Muscle layer of colon (tissue), 2 donors: ENCODE results near the gene C3.

Source experiments
- H3K27ac ChIP-seq: one replicate; pipeline ENCODE4 v1.7.0; 2013; ENCODE audit warnings: low read depth, mild to moderate bottlenecking, low read length, moderate library complexity
- H3K27me3 ChIP-seq, 2 donors: one replicate each; pipeline ENCODE4 v1.7.0; 2013; ENCODE audit warnings: low read length in 2 of 2, mild to moderate bottlenecking in 2 of 2; ENCODE audit not compliant: insufficient read depth in 2 of 2, control insufficient read depth in 1 of 2
- H3K36me3 ChIP-seq: one replicate; pipeline ENCODE4 v1.7.0; 2013; ENCODE audit warnings: mild to moderate bottlenecking, low read length; ENCODE audit not compliant: insufficient read depth
- H3K4me1 ChIP-seq: one replicate; pipeline ENCODE4 v1.7.0; 2013; ENCODE audit warnings: mild to moderate bottlenecking, low read length; ENCODE audit not compliant: insufficient read depth
- H3K4me3 ChIP-seq, 2 donors: one replicate each; pipeline ENCODE4 v1.7.0; 2013; ENCODE audit warnings: low read length in 2 of 2, low read depth in 1 of 2, mild to moderate bottlenecking in 1 of 2, moderate library complexity in 1 of 2
- H3K9ac ChIP-seq: one replicate; pipeline ENCODE4 v1.7.0; 2013; ENCODE audit warnings: low read length
- H3K9me3 ChIP-seq: one replicate; pipeline ENCODE4 v1.7.0; 2013; ENCODE audit warnings: mild to moderate bottlenecking, low read length
- donor health status: abdominal sarcoma.
- donor health status: Adenocarcinoma of cecum.

C3 gene

GRCh38 chr19:6708346-6708745 lies 12.1 kb downstream of the C3 start:
- H3K27me3 ChIP-seq, result peaks cover 0 to 24% of the 10 kb centered on the region in 2 donors
- no peaks in the 10 kb centered on the region for H3K36me3 ChIP-seq
- H3K9me3 ChIP-seq, result no peaks in the 10 kb centered on the region
- no peak overlapping the region for H3K4me3 ChIP-seq
- H3K4me1 ChIP-seq, result no peaks in the 10 kb centered on the region
- H3K27ac ChIP-seq, result no peak overlapping the region
- H3K9ac ChIP-seq, result no peak overlapping the region

GRCh38 chr19:6707658-6708018 lies 12.8 kb downstream of the C3 start:
- Histone ChIP-seq H3K9me3 (no peaks in the 10 kb centered on the region), H3K4me3 (no peak overlapping the region), H3K4me1 (no peaks in the 10 kb centered on the region), H3K9ac (no peak overlapping the region), H3K27me3 (peaks cover 0 to 24% of the 10 kb centered on the region in 2 donors), H3K27ac (no peak overlapping the region), H3K36me3 (no peaks in the 10 kb centered on the region)

GRCh38 chr19:6707011-6707657 lies 13.3 kb downstream of the C3 start:
- peaks cover 0 to 24% of the 10 kb centered on the region in 2 donors for H3K27me3 ChIP-seq
- no peaks in the 10 kb centered on the region for H3K9me3 ChIP-seq
- no peaks in the 10 kb centered on the region for H3K36me3 ChIP-seq
- no peak overlapping the region for H3K4me3 ChIP-seq
- H3K27ac ChIP-seq, result no peak overlapping the region
- H3K9ac ChIP-seq, result no peak overlapping the region
- H3K4me1 ChIP-seq, result no peaks in the 10 kb centered on the region

GRCh38 chr19:6706633-6706958 lies 13.9 kb downstream of the C3 start:
- H3K4me3 ChIP-seq, result no peak overlapping the region
- H3K9me3 ChIP-seq, result no peaks in the 10 kb centered on the region
- peaks cover 0 to 23% of the 10 kb centered on the region in 2 donors for H3K27me3 ChIP-seq
- no peaks in the 10 kb centered on the region for H3K36me3 ChIP-seq
- no peak overlapping the region for H3K9ac ChIP-seq
- no peak overlapping the region for H3K27ac ChIP-seq
- H3K4me1 ChIP-seq, result no peaks in the 10 kb centered on the region

GRCh38 chr19:6705931-6706632 lies 14.4 kb downstream of the C3 start:
- no peaks in the 10 kb centered on the region for H3K9me3 ChIP-seq
- H3K4me3 ChIP-seq, result no peak overlapping the region
- peaks cover 0 to 18% of the 10 kb centered on the region in 2 donors for H3K27me3 ChIP-seq
- no peak overlapping the region for H3K27ac ChIP-seq
- H3K9ac ChIP-seq, result no peak overlapping the region
- no peaks in the 10 kb centered on the region for H3K4me1 ChIP-seq
- H3K36me3 ChIP-seq, result no peaks in the 10 kb centered on the region

GRCh38 chr19:6700586-6701316 lies 19.7 kb downstream of the C3 start:
- H3K4me1 ChIP-seq, result no peaks in the 10 kb centered on the region
- no peaks in the 10 kb centered on the region for H3K27me3 ChIP-seq
- no peak overlapping the region for H3K4me3 ChIP-seq
- H3K36me3 ChIP-seq, result no peaks in the 10 kb centered on the region
- no peak overlapping the region for H3K9ac ChIP-seq
- no peaks in the 10 kb centered on the region for H3K9me3 ChIP-seq
- no peak overlapping the region for H3K27ac ChIP-seq

GRCh38 chr19:6699935-6700334 lies 20.5 kb downstream of the C3 start:
- Histone ChIP-seq H3K27me3 (no peaks in the 10 kb centered on the region), H3K9ac (no peak overlapping the region), H3K4me3 (no peak overlapping the region), H3K36me3 (no peaks in the 10 kb centered on the region), H3K4me1 (no peaks in the 10 kb centered on the region), H3K9me3 (no peaks in the 10 kb centered on the region), H3K27ac (no peak overlapping the region)

GRCh38 chr19:6697291-6697690 lies 23.2 kb downstream of the C3 start:
- no peak overlapping the region for H3K27ac ChIP-seq

GRCh38 chr19:6696239-6696820 lies 24.1 kb downstream of the C3 start:
- Histone ChIP-seq H3K9me3 (no peaks in the 10 kb centered on the region), H3K4me1 (no peaks in the 10 kb centered on the region), H3K36me3 (no peaks in the 10 kb centered on the region), H3K4me3 (no peak overlapping the region), H3K9ac (no peak overlapping the region), H3K27ac (no peak overlapping the region), H3K27me3 (no peaks in the 10 kb centered on the region)

More at GRCh38 chr19:6697291-6697690, 23.2 kb downstream of the C3 start:
- H3K27me3 ChIP-seq, result no peaks in the 10 kb centered on the region
- no peak overlapping the region for H3K4me3 ChIP-seq
- H3K9me3 ChIP-seq, result no peaks in the 10 kb centered on the region
- no peaks in the 10 kb centered on the region for H3K4me1 ChIP-seq
- H3K36me3 ChIP-seq, result no peaks in the 10 kb centered on the region
- H3K9ac ChIP-seq, result no peak overlapping the region

GRCh38 chr19:6694147-6694815 lies 26.2 kb downstream of the C3 start:
- H3K9me3 ChIP-seq, result no peaks in the 10 kb centered on the region
- no peak overlapping the region for H3K27ac ChIP-seq
- no peaks in the 10 kb centered on the region for H3K36me3 ChIP-seq
- no peaks in the 10 kb centered on the region for H3K4me1 ChIP-seq
- H3K9ac ChIP-seq, result no peak overlapping the region
- H3K27me3 ChIP-seq, result no peaks in the 10 kb centered on the region
- no peak overlapping the region for H3K4me3 ChIP-seq

- no peak overlapping the region for H3K4me3 ChIP-seq
- no peaks in the 10 kb centered on the region for H3K27me3 ChIP-seq
- no peak overlapping the region for H3K9ac ChIP-seq
- no peak overlapping the region for H3K27ac ChIP-seq
- H3K9me3 ChIP-seq, result no peaks in the 10 kb centered on the region
- H3K4me1 ChIP-seq, result no peaks in the 10 kb centered on the region
- no peaks in the 10 kb centered on the region for H3K36me3 ChIP-seq
Measured at GRCh38 chr19:6693681-6694080, 26.8 kb downstream of the C3 start.
